ENCODE measurements around the gene PTCSC3. TPM values are rescaled to one million over a fixed set of nuclear protein-coding genes. Genes with fewer than 3 reads are reported as not detected.

The PTCSC3 gene
- total RNA-seq, 4 donors from 2014 or later, result not detected

- no peak overlapping the region for H3K4me3 ChIP-seq
- no peak overlapping the region for H3K27ac ChIP-seq
- peaks cover 8% of the 10 kb centered on the region for H3K27me3 ChIP-seq
- 50 to 55% methylated on average over 2 to 5 of the region's 5 CpGs for WGBS, 2 donors (ENCODE audit: low coverage in 1 of 2)
- no peak for ATAC-seq
- H3K9me3 ChIP-seq, result no peaks in the 10 kb centered on the region
- no peaks in the 10 kb centered on the region for H3K4me1 ChIP-seq
- H3K36me3 ChIP-seq, result no peaks in the 10 kb centered on the region
- TF ChIP-seq EP300 (IDR thresholded peaks at IDR 0.05) (no peak), POLR2A (IDR thresholded peaks at IDR 0.05) (no peak), POLR2AphosphoS5 (IDR thresholded peaks at IDR 0.05) (no peak)
- TF ChIP-seq, protein P1, sequence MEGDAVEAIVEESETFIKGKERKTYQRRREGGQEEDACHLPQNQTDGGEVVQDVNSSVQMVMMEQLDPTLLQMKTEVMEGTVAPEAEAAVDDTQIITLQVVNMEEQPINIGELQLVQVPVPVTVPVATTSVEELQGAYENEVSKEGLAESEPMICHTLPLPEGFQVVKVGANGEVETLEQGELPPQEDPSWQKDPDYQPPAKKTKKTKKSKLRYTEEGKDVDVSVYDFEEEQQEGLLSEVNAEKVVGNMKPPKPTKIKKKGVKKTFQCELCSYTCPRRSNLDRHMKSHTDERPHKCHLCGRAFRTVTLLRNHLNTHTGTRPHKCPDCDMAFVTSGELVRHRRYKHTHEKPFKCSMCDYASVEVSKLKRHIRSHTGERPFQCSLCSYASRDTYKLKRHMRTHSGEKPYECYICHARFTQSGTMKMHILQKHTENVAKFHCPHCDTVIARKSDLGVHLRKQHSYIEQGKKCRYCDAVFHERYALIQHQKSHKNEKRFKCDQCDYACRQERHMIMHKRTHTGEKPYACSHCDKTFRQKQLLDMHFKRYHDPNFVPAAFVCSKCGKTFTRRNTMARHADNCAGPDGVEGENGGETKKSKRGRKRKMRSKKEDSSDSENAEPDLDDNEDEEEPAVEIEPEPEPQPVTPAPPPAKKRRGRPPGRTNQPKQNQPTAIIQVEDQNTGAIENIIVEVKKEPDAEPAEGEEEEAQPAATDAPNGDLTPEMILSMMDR (IDR thresholded peaks at IDR 0.05), result no peak
These were observed 38.1 kb upstream of the PTCSC3 start for GRCh38 chr14:36214476-36215216.

DNA sequence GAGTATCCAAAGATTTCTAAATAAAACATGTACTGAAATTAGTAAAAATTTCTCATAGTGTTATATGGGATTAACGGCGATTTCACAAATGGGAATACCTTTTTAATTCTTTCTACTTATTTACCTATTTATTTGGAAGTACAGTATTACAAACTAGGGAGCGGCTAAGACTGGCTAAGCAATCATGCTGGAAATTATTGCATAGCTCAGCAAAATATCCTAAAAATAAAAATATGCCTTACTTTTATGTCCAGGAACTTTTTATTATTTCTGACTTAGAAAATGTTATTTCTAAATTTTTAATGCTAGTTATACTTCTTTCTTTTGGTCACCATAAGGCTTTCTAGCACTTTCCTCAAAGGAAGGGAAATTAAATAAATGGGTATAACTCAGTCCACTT, 36.5 kb upstream of the PTCSC3 start:
- Histone ChIP-seq H3K27ac (no peak overlapping the region), H3K4me3 (no peak overlapping the region), H3K27me3 (peaks cover 8% of the 10 kb centered on the region), H3K36me3 (no peaks in the 10 kb centered on the region), H3K4me1 (no peaks in the 10 kb centered on the region), H3K9me3 (no peaks in the 10 kb centered on the region)
- WGBS, 2 donors (ENCODE audit: low coverage in 1 of 2), result 95 to 100% methylated on average over 3 of the region's 3 CpGs
- ATAC-seq, result no peak
- TF ChIP-seq, protein P1 (IDR thresholded peaks at IDR 0.05), result no peak
- no peak for TF ChIP-seq EP300 (IDR thresholded peaks at IDR 0.05)
- TF ChIP-seq POLR2A (IDR thresholded peaks at IDR 0.05), result no peak
- no peak for TF ChIP-seq POLR2AphosphoS5 (IDR thresholded peaks at IDR 0.05)

- ATAC-seq, result no peak
- Histone ChIP-seq H3K36me3 (no peaks in the 10 kb centered on the region), H3K27me3 (peaks cover 8% of the 10 kb centered on the region), H3K27ac (no peak overlapping the region), H3K4me3 (no peak overlapping the region), H3K9me3 (no peaks in the 10 kb centered on the region), H3K4me1 (no peaks in the 10 kb centered on the region)
- 56 to 79% methylated on average over 1 of the region's 1 CpG for WGBS, 2 donors (ENCODE audit: low coverage in 1 of 2)
- TF ChIP-seq POLR2AphosphoS5 (IDR thresholded peaks at IDR 0.05) (no peak), EP300 (IDR thresholded peaks at IDR 0.05) (no peak), POLR2A (IDR thresholded peaks at IDR 0.05) (no peak)
- TF ChIP-seq, protein P1 (IDR thresholded peaks at IDR 0.05), result no peak
These were observed 36.1 kb upstream of the PTCSC3 start for GRCh38 chr14:36212577-36212976.

- TF ChIP-seq, protein P1 (IDR thresholded peaks at IDR 0.05), result no peak
- TF ChIP-seq POLR2AphosphoS5 (IDR thresholded peaks at IDR 0.05) (no peak), POLR2A (IDR thresholded peaks at IDR 0.05) (no peak), EP300 (IDR thresholded peaks at IDR 0.05) (no peak)
- no peaks in the 10 kb centered on the region for H3K9me3 ChIP-seq
- no peaks in the 10 kb centered on the region for H3K4me1 ChIP-seq
- 59 to 82% methylated on average over 2 of the region's 2 CpGs for WGBS, 2 donors (ENCODE audit: low coverage in 1 of 2)
- ATAC-seq, result no peak
- no peak overlapping the region for H3K27ac ChIP-seq
- peaks cover 2% of the 10 kb centered on the region for H3K27me3 ChIP-seq
- no peak overlapping the region for H3K4me3 ChIP-seq
- H3K36me3 ChIP-seq, result no peaks in the 10 kb centered on the region
These were observed 32.3 kb upstream of the PTCSC3 start for GRCh38 chr14:36208690-36209278.

- no peak for ATAC-seq
- Histone ChIP-seq H3K36me3 (no peaks in the 10 kb centered on the region), H3K27ac (no peak overlapping the region), H3K27me3 (no peaks in the 10 kb centered on the region), H3K4me1 (no peaks in the 10 kb centered on the region), H3K9me3 (peaks cover 0 to 7% (median 0%) of the 10 kb centered on the region in 3 donors), H3K4me3 (no peak overlapping the region)
- WGBS, 2 donors (ENCODE audit: low coverage in 1 of 2), result 71 to 86% methylated on average over 1 of the region's 1 CpG
- TF ChIP-seq, protein P1 (IDR thresholded peaks at IDR 0.05), result peak in 1 of 4 experiments; percentile 24
- TF ChIP-seq POLR2A (IDR thresholded peaks at IDR 0.05), result no peak
These were observed 31.0 kb upstream of the PTCSC3 start for GRCh38 chr14:36207500-36207899.

Data from gastroesophageal sphincter (tissue), 4 donors.